CD4-positive, alpha-beta T cell treated with Interleukin-10 for 1 hour (primary cell): ENCODE results near the gene RNF141.

ENCODE experiments used
- DNase-seq: peaks from one replicate; pipeline ENCODE4 v3.0.0-alpha.2; 2020

Gene RNF141

DNA sequence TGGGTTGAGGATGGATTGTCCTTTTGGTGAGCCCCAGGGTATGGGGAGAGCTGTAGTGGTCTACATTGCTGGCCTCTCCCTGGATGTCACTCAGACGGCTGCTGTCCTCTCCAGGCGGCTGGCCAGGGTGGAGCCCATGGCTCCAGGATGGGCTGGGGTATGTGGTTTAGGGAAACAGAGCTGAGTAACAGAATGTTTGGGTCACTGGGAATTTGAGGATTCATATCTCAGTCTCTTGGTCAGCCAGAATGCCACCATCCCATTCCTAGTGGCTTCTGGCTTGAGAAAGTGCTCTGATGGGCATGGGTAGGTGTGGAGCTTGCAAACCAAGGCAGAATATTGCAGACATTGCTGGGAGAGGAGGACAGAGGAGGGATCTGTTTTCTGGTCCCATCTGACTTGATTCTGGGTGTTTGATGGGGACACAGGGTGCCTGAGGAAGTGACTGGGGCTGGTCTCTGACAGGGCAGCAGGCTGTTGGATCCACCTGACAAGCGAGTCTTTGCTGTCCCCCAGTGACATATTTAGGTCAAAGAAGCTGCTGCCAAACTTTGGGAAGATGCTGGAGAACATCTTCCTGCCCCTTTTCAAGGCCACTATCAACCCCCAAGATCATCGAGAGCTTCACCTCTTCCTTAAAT, 44.6 kb downstream of the RNF141 start:
- no peak for DNase-seq

DNA sequence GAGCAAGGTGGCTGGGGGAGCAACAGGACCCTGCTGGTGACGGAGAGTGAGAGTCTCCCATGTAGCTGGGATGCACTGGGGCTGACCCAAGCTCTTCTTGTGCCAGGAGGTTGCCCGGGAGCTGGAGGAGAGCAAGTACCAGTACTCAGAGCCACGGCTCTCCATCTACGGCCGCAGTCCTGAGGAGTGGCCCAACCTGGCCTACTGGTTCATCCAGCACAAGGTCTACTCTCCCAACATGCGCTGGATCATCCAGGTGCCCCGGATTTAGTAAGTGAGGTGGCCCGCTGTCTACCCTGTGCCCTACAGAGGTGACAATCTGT, 45.6 kb downstream of the RNF141 start:
- no peak for DNase-seq

DNA sequence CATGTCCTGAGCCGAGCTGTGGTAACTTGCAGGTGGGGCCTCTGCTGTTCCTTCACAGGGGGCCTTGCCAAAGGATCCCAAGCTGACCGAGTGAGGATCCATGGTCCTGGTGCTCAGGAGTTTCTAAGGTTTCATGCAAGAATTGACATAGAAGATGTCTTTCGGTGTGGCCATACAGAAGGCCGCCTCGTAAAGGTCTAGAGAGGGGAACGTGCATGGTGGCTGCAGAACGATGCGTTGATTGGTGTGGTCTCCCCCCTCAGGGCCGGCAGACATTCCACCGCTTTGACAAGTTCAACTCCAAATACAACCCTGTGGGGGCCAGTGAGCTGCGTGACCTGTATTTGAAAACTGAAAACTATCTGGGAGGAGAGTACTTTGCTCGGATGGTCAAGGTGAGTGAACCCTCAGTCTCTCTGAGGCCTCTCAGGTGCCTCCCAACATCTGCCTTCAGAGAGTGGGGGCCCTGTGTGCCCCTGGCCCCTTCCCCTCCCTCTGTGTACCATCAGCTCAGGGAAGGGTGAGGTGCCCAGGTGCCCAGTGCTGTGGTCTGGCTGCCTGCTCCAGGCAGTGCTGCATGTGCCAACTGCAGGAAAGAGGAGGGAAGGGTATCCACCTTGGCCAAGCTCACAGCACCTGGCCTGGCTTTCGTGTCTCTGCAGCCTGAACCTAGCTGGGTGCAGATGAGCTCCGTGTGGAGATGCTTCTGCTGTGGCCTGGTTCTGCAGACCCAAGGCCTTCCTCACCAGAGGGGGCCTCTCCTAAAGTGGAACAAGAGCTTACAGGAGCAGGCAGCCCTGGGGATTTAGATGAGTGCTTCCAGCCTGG, 46.1 kb downstream of the RNF141 start:
- no peak for DNase-seq

GRCh38 chr11:10493041-10493663, 47.8 kb downstream of the RNF141 start:
- no peak for DNase-seq

GRCh38 chr11:10492084-10492483, 48.9 kb downstream of the RNF141 start:
- no peak for DNase-seq

DNA sequence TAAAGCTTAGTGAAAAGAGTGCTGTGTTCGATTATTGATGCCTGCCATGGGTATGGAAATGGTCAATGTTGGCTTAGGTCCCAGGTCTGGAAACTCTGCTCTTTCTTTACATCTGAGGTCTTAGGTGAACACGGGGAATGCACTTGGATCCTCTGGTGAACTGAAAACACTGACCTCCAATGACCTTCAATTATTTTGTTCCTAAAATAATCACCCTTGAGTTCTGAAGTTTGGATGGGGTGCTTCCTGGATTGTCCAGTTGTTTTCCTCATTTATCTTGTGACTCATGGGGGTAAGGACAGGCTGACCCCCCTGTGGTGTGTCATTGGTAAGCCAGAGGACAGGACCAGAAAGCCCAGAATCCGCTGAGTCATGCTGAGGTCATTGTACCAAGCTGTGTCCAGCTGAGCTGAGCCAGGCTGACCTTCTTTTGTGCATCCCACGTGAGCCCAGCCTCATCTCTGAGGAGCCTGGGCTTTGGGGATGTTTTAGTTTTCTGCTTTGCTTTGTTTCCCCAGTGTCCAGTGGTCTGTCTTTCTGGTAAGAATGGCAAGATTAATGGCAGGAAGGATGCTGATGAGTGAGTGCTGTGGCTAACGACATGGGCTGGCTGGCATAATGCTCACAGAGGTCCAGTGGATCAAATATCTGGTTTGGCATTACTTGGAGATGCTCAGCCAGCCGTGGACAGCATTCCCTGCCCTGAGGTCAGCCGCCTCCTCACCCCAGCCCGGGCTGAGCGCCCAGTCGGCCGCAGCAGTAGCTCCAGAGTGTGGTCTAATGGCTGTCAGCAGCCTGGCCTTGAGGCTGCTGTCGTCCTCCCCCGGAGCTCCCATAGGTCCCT, 50.4 kb downstream of the RNF141 start:
- DNase-seq: no peak

- DNase-seq: no peak
Observed at GRCh38 chr11:10490032-10490397, 51.0 kb downstream of the RNF141 start.

- DNase-seq: peak; percentile 9
Observed at GRCh38 chr11:10488934-10489691, 51.9 kb downstream of the RNF141 start.

GRCh38 chr11:10488121-10488933, 52.7 kb downstream of the RNF141 start:
- DNase-seq: no peak

GRCh38 chr11:10487002-10487647, 53.9 kb downstream of the RNF141 start:
- DNase-seq: no peak

- no peak for DNase-seq
Observed at GRCh38 chr11:10486161-10486840, 54.7 kb downstream of the RNF141 start.

DNA sequence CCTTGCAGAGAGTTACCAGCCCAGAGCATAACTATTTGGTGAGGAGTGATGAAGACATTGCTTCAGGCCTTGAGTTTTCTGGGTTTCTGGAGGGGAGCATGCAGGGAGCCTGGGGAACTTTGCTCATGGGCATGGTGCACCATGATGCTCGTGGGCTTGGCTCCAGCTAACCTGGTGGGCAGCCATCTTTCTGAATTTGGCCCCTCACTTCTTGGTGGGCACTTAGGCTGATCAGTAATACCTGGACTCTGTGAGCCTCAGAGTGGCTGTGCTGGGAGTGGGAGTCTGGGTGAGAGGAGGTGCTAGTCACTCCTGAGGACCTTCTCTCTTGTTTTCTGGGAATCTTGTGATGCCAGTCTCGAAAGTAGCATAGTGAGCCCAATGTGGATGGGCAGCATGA, 55.3 kb downstream of the RNF141 start:
- DNase-seq: no peak

- DNase-seq: no peak
Observed at GRCh38 chr11:10484461-10485180, 56.4 kb downstream of the RNF141 start.

GRCh38 chr11:10483584-10483983, 57.4 kb downstream of the RNF141 start:
- DNase-seq: no peak

- DNase-seq: no peak
Observed at GRCh38 chr11:10483174-10483573, 57.8 kb downstream of the RNF141 start.

GRCh38 chr11:10481560-10482349, 59.2 kb downstream of the RNF141 start:
- DNase-seq: no peak

GRCh38 chr11:10480760-10481159, 60.2 kb downstream of the RNF141 start:
- DNase-seq: no peak

DNA sequence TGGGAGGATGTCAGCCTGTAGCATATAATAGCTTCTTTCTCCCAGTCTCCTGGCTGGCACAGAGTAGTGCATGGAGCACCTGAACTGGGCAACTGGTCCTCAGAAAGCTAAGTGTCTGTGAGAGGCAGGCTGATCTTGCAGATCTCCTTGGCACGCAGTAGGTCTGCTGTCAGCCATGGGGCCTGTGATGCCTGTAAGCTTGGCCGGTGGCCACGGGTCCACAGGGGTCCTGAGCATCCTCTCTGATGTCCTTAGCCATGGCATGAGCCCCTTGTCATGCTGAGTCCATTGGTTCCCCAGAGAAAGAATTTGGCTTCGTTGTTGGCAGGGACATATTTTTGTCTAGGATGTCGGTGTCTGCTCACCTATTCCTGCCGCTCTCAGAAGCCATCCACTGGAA, 61.0 kb downstream of the RNF141 start:
- DNase-seq: no peak
